Measurements from ENCODE around the gene HOXA7.

Gene HOXA7

GRCh38 chr7:27131390-27131819, 25.1 kb downstream of the HOXA7 start:
- DNase-seq: no peak

GRCh38 chr7:27130540-27131389, 25.7 kb downstream of the HOXA7 start, which contains the start of gene HOXA4:
TSS of gene HOXA4 (minus strand) at chr7:27130757. CDS start at chr7:27130733, 24 bp downstream.
- no peak for DNase-seq

DNA sequence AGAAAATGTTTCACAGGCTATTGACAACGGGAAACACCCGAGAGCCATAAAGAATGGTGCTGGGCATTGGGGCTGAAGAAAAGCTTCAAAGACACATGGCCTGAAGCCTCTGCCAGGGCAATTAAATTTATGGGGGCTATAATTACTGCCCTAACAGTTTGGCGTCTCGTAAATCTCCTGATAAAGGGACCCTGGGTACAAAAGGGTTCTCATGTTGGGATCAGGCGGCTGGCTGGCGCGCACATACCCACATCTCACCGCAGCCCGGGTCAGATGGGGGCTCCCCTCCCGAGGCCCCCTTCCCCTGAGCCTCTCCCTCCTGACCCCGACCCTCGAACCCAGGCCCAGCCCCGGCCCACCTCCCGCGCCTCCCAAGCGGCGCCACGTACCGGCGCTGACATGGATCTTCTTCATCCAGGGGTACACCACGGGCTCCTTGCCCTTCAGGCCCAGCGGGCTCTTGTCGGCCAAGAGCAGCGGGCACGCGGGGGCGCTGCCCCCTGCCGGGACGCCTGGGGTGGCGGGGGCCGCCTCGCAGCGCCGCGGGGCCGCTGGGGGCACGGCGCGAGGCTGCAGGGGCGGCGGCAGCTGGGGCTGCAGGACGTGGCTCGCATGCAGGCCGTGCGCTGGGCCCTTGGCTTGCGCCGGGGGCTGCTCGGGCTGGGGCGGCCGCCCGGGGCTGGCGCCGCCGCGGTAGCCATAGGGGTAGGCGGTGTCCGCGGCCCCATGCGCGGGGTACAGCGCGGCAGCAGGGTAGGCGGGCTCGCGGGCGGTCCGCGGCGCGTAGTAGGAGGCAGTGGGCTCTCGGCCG, 26.5 kb downstream of the HOXA7 start:
- no peak for DNase-seq

DNA sequence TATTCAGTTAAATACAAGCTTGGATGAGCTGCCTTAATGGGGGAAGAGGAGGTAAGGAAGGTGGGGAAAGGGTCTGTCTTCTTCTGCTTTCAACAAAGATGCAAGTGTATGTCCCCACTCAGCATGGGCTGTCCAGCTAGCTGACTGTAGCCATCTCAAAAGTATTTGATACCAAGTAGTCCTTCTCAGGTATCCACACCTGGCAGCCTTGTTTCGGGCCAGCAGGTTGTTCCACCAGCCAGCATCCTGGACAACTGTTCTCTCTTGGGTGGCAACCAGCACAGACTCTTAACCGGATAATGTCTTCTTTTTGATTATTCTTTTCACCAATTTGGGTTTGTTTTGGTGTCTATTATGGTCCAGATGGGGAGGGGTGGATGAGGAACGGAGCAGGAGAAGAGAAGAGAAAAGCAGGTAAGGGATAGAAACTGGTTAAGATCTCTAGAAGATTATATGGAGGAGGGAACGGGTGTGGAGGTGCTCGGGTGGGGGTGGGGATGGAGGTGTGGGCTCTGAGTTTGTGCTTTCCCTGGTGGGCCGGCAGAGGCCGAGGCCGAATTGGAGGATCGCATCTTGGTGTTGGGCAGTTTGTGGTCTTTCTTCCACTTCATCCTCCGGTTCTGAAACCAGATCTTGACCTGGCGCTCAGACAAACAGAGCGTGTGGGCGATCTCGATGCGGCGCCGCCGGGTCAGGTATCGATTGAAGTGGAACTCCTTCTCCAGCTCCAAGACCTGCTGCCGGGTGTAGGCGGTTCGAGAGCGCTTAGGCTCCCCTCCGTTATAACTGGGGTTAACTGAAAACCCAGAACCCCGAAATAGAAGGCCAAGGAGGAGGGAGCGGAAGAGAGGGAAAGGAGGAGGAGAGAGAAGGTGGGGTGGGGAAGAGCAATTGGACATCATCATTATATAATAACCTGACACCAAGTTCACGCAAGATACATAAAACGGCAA, 27.4 kb downstream of the HOXA7 start:
- no peak for DNase-seq

DNA sequence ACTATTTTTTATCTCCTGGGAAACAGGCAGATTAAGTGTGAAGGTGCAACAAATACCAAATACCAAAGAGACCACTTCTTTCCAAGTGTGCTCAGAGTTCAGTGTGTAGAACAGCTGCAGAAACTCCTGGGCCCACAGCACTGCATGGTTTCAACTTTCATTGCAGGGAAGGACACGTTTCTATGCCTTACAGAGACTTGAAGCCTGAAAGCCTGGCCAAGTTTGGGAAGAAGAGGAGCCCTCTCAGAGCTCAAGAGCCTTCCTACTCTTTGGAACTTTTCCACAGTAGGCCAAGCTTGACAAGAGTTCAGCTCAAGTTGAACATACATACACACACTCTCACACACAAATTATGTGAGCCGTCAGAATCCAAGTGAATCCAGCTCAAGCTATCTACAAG, 28.4 kb downstream of the HOXA7 start:
- no peak for DNase-seq

DNA sequence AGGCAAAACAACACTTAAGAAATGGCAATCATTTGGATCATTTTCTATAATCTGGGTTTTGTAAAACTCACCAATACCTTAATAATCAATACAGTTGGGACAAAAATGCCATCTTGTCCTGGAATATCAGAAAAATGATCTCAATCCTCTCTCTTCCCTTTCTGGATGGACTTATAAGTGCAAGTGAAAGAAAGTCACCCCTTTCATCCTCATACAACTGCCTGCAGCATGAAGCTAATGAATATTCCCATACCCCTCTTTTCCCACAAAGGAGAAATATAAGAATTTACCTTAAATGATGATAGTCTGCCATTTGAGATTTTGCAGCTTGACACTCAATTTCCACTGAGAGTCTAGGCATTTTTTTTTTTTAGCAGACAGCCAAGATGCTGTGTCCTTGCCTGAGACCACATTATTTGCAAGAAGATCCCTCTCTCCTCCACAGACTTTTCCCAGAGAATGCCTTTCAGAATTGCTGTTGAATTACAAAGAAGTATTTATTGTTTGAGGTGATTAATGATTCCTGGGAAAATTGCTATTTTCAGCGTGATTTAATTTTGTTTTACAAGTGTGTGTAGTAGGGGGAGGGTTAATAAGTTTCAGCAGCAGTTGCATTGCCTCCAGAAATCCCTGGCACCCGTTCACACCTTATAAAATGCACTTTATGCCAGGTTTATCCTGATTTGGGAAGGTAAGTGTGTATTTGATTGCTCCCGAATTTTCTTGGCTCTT, 29.7 kb downstream of the HOXA7 start:
- no peak for DNase-seq

DNA sequence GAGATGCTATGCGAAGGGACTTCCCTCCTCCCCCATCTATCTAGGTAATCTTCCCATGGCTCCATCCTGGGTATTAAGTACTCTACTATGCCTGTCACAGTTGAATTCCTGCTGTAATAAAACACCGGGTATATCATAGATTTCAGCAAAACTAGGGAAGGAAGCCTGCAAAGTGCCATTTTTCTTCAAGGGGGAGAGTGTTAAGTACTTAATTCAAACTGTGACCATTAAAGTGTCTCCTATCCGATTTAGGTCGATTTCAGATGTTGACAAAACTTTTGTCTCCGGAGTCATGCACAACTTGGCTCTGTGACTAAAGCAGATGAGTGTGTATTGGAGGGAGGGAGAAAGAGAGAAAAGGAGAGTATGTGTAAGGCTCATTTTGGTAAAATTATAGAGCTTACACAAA, 30.5 kb downstream of the HOXA7 start:
- no peak for DNase-seq

DNA sequence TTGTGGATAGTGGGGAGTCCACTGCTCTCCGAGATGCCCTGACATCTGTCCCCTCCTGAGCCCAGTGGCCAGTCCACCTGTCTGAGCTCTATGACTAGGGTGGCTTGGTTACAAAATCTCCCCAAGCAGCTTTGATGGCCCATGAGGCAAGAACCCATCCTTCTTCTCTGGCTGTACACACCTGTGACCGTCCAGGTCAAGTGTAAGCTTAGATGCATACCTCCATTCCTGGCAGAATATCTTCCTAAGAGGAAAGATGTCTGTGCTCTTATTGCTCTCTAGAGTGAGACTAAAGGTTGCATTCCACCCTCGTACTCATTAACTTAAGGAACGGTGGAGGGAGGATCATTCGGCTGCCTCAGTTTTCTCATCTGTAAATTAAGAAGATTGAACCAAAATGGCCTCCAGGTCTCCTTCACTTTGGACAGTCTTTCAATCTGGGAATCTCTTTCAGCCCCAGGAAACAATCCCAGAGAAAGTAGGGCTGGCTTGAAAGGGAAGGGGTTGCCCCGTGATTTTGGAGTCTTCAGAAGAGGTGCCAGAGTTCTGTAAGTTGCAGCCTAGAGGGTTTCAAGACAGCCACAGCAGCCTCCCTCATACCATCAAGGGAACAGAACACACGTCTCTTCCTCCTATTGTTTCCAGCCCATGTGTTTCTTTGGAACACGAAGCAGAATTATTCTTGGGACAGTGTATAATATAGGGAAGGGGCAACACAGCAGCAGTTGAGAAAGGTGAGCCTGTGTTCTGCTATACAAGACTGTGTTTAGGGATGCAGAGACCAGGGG, 31.4 kb downstream of the HOXA7 start:
- DNase-seq: no peak

DNA sequence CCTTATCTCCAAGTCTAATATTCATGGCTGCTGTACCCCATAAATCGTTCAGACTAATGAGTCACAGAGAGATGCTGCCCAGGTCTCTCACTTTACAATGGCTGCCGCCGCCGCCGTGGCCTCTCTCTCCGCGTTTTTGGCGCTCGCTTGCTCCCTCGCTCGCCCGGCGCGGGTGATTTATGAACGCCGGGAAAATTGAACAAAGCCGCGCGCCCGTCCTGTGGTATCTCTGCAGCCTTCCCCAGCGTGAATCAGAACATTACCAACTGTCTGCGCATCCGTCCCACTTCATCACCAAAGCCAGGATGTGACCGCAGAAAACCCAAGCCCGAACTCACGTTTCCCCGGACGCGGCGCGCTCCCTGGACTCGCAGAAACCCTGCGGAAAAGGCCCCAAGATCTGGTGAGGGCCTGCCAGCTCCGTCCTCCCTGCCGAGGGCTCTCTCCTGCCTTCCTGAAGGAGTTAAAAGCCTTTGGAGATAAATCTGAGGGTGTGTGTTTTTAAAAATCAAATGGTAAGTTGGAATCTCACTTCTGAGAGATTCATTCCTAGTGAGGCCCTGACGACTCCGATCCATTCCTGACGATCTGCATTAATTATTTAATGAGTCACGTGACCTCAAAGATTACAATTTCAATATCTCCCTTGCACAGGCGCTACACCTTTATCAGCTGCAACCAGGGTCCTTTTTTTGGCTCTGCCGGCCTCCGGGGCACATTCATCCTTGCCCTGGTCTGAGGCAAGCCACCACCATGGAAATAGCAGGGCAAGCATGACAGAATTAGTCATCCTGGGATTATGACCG, 32.2 kb downstream of the HOXA7 start:
- no peak for DNase-seq

DNA sequence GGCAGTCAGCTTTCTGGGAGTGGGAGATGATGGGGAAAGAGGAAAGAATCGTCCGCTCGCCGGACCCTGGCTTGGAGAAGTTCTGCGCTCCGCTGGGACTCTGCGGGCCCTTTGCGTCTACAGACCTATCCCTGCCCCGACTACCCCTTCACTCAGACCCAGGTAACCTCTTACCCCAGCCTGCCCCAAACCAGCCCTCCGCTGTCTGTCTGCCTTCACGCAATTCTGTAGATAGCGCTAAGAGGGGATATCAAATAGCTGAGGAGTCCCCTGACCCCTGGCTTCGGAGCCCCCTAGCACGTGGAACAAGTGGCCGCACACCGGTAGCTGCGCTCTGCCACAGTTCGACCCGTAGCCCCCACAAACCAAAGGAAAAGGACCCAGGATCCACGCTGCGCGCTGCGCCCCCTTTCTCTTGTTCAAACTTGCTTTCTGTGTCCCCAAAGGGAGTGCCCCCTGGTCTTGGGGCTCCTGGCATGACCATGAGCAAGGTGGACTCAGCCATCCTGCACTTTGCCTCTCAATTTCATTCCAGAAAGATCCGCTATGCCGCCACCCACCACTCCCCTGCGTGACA, 32.9 kb downstream of the HOXA7 start:
- no peak for DNase-seq

DNA sequence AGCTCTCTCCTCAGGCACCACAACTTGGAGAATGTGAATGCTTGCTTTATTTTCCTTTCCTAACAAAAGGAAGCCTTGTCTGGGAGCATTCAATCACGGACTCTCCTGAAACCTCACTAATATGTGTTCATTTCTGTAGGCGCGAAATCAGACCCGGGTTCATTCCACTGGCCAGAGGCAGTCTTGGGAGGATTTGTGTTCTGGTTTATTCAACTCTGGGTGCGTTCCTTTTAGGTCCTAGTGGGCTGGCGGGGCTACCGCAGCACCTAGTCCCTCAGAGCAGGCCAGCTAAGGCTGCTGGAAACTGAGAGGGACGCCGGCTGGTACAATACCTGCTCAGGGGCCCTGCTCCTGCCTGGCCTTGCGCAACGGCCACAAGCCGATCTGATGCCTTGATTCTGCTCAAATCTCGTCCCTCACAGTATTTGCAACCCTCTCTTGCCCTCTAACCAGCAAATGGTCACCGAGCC, 33.4 kb downstream of the HOXA7 start:
- DNase-seq: no peak

- no peak for DNase-seq
These were observed 34.2 kb downstream of the HOXA7 start for GRCh38 chr7:27122077-27122910.

DNA sequence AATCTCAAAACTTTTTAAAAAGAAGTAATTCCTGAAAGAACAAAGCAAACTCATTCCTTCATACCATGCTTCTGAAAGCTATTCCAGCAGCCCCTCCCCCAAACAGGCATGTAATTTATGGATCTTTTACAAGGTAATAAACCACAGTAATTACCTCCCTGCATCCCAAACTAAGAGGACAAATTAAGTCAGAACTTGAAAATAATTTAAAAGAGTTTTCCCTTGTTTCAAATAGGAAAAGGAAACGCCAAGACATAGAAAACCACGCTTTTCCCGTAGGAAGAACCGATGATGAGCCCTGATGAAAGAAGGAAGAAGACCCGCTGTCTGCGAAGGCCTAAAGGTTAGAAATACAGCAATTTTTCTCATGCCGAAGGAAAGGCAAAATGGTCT, 34.8 kb downstream of the HOXA7 start:
- no peak for DNase-seq

DNA sequence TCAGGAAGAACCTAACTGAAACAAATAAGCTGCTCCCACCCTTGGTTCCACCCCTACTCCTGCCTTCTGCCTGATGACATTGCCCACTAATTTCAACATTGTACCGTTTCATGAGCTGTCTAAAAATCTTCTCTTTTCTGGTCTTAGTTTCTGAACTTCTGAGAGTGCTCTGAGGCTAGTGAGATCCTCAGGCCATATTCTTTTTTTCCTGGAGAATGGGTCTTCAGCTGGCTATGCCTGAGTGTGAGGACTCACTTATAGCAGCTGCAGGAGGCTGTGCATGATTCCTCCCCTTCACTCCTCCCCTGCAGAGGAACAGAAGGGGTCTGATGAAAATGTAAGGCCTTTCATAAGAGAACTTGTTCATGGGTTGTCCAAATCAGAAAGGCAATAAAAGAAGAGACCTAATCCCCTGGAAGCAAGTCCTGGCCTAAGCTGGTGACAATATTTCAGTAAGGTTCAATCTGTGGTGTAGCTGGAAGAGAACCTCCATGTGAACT, 37.0 kb downstream of the HOXA7 start:
- DNase-seq: no peak

GRCh38 chr7:27118580-27118979, 37.9 kb downstream of the HOXA7 start:
- no peak for DNase-seq

GRCh38 chr7:27117887-27118491, 38.5 kb downstream of the HOXA7 start:
- DNase-seq: no peak

DNA sequence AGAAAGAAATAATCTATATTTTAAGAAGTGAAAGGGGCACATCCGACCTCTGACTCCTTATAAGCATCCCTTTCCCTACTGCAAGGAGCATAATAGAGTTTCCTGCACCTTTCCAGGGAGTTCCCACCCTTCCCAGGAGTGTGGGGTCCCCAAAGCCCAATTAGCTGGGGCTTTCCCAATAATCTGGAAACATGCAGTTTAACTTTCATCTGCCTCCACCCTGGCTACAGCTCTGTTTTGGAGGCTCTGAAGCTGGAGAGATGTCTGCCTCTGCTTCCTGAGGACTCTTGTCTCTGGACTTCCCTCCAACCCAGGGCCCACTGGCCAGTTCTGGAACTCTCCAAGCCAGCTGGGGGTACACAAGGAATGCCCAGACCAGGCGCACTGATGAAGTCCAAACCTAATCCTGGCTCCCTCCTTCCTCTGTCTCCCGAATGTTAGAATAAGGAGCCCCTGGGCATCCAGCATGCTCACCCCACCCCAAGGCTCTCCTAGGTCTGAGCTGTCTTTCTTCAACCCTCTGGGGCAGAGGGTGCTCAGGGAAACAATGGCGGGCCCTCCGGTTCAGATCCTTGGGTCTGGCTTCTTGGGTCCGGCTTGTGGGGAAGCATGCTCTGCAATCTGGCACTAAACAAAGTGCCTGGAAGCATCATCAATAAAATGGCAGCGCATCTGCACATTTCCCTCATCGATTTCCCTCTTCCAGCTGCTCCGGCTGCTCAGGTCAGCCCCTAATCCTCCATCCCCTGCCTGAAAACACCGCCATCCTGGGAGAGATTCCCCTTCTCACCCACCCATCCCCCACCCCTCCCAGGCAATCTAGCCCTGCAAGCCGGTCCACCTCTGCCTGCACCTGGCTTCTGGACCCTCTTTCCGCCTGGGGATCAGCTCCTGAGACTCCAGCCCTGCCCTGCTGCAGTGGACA, 39.3 kb downstream of the HOXA7 start:
- DNase-seq: no peak

Measured in GDM1 (cell line).